ENCODE results near the gene INO80C. TPM values are rescaled to one million over a fixed set of nuclear protein-coding genes. Genes with fewer than 3 reads are reported as not detected.

Gene INO80C
- total and polyA plus RNA-seq, 2 of the 4 experiments (the other 2 are of a cell fraction): 5.6 to 17.1 TPM

DNA sequence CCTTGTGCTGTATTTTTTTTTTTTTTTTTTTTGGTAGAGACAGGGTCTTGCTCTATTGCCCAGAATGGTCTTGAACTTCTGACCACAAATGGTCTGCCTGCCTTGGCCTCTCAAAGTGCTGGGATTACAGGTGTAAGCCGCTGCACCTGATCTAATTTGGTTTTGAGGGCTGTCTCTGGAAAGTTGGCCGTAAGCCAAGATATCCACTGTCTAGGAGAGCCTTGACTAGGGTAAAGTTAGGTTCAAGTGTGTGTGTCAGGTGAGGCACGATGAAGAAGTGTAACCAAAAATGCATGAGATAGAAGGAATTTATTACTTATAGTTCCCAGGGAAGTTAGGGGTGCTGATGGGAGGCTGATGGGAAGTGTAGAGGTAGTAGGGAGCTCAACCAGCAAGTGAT lies 46.7 kb downstream of the INO80C start:
- ATAC-seq (ENCODE audit: low read depth) (no peak), DNase-seq (no peak)
- POLR2A ChIA-PET (ENCODE audit: unreplicated experiment): no interaction called here
- Histone ChIP-seq H2BK15ac (ENCODE audit: low read depth, low read length) (no peak overlapping the region), H3K9ac (ENCODE audit: low read depth, low read length) (no peak overlapping the region), H3K4me2 (ENCODE audit: low read depth, low read length) (no peak overlapping the region), H3K36me3 (ENCODE audit: control insufficient read depth, insufficient read depth, low read length) (no peaks in the 10 kb centered on the region), H4K8ac (ENCODE audit: low read depth in 2 of 2, low read length in 2 of 2) (no peak overlapping the region), H3K9me3 (ENCODE audit: control insufficient read depth, insufficient read depth, low read length) (no peaks in the 10 kb centered on the region), H3K79me1 (ENCODE audit: low read depth in 1 of 2, low read length in 2 of 2) (no peaks in the 10 kb centered on the region), H2BK5ac (ENCODE audit: low read depth, low read length, poor library complexity, severe bottlenecking) (no peak overlapping the region), H3K56ac (ENCODE audit: extremely low read depth, insufficient read depth, low read length) (no peak overlapping the region), H3K18ac (ENCODE audit: low read depth, low read length) (no peak overlapping the region), H3K23ac (ENCODE audit: low read depth, low read length) (no peak overlapping the region), H2AFZ (replicated peaks; ENCODE audit: low read length, poor library complexity) (no peak overlapping the region), H3K27me3 (ENCODE audit: control insufficient read depth, insufficient read depth, low read length) (peaks cover 5% of the 10 kb centered on the region), H4K20me1 (ENCODE audit: insufficient read depth, low read length) (no peaks in the 10 kb centered on the region), H2BK120ac (ENCODE audit: low read depth, low read length) (no peak overlapping the region), H3K4ac (ENCODE audit: low read depth, low read length) (no peak overlapping the region), H3K27ac (ENCODE audit: insufficient read depth, low read length) (no peak overlapping the region), H3K9me1 (ENCODE audit: insufficient read depth, low read length) (no peaks in the 10 kb centered on the region), H2AK5ac (ENCODE audit: low read depth, low read length) (no peak overlapping the region), H2AK9ac (replicated peaks; ENCODE audit: low read depth, low read length, poor library complexity) (no peak overlapping the region), H3K14ac (replicated peaks; ENCODE audit: low read depth, low read length) (no peak overlapping the region), H3K4me1 (ENCODE audit: control insufficient read depth, insufficient read depth, low read length) (peaks cover under 1% of the 10 kb centered on the region), H3K4me3 (ENCODE audit: insufficient read depth, low read depth, low read length) (no peak overlapping the region), H2BK20ac (ENCODE audit: low read depth, low read length) (no peak overlapping the region), H4K91ac (ENCODE audit: insufficient read depth, low read depth, low read length) (no peak overlapping the region), H4K5ac (ENCODE audit: low read depth, low read length) (no peak overlapping the region)
- intact Hi-C loops (cut with micrococcal nuclease): no loop called here
- no peak for TF ChIP-seq CHD1 (IDR thresholded peaks at IDR 0.05; ENCODE audit: low read depth, low read length)
- TF ChIP-seq NFE2L2 (IDR thresholded peaks at IDR 0.05; ENCODE audit: low read depth, low read length): no peak
- TF ChIP-seq SMC3 (IDR thresholded peaks at IDR 0.05; ENCODE audit: low read depth, low read length): no peak
- no peak for TF ChIP-seq CEBPB (IDR thresholded peaks at IDR 0.05; ENCODE audit: low read depth, low read length)
- no peak for TF ChIP-seq FOS (IDR thresholded peaks at IDR 0.05; ENCODE audit: low read depth, low read length)
- TF ChIP-seq BHLHE40 (IDR thresholded peaks at IDR 0.05; ENCODE audit: low read depth, low read length): no peak
- TF ChIP-seq MXI1 (IDR thresholded peaks at IDR 0.05; ENCODE audit: borderline replicate concordance, low read depth, low read length): no peak
- TF ChIP-seq RCOR1 (IDR thresholded peaks at IDR 0.05; ENCODE audit: insufficient replicate concordance, low read length): no peak
- TF ChIP-seq MAFK (IDR thresholded peaks at IDR 0.05; ENCODE audit: low read depth, low read length): no peak
- TF ChIP-seq ELK1 (IDR thresholded peaks at IDR 0.05; ENCODE audit: borderline replicate concordance, low read depth, low read length): no peak
- no peak for TF ChIP-seq RFX5 (IDR thresholded peaks at IDR 0.05; ENCODE audit: low read depth, low read length)
- no peak for TF ChIP-seq POLR2A (IDR thresholded peaks at IDR 0.05; ENCODE audit: low read depth, low read length)
- TF ChIP-seq, protein P1, sequence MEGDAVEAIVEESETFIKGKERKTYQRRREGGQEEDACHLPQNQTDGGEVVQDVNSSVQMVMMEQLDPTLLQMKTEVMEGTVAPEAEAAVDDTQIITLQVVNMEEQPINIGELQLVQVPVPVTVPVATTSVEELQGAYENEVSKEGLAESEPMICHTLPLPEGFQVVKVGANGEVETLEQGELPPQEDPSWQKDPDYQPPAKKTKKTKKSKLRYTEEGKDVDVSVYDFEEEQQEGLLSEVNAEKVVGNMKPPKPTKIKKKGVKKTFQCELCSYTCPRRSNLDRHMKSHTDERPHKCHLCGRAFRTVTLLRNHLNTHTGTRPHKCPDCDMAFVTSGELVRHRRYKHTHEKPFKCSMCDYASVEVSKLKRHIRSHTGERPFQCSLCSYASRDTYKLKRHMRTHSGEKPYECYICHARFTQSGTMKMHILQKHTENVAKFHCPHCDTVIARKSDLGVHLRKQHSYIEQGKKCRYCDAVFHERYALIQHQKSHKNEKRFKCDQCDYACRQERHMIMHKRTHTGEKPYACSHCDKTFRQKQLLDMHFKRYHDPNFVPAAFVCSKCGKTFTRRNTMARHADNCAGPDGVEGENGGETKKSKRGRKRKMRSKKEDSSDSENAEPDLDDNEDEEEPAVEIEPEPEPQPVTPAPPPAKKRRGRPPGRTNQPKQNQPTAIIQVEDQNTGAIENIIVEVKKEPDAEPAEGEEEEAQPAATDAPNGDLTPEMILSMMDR (conservative IDR thresholded peaks at IDR 0.05; ENCODE audit: low read depth, low read length): no peak
- TF ChIP-seq MAZ (IDR thresholded peaks at IDR 0.05; ENCODE audit: borderline replicate concordance, low read depth, low read length): no peak
- TF ChIP-seq, protein P2, sequence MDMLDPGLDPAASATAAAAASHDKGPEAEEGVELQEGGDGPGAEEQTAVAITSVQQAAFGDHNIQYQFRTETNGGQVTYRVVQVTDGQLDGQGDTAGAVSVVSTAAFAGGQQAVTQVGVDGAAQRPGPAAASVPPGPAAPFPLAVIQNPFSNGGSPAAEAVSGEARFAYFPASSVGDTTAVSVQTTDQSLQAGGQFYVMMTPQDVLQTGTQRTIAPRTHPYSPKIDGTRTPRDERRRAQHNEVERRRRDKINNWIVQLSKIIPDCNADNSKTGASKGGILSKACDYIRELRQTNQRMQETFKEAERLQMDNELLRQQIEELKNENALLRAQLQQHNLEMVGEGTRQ (IDR thresholded peaks at IDR 0.05; ENCODE audit: low read depth, low read length): no peak
- WGBS, 2 experiments (ENCODE audit: extremely low coverage in 2 of 2, insufficient read length in 1 of 2): 67% methylated on average over 1 of the region's 3 CpGs; no CpG with 5 or more reads in 1 of the 2 experiments
- no TSS peak for BruUV-seq (replicated peaks)
- in situ Hi-C loops (cut with MboI; ENCODE audit: low sequenced_read_pairs): no loop called here
- dilution Hi-C loops (cut with HindIII; ENCODE audit: low sequenced_read_pairs, unreplicated experiment): no loop called here
- CTCF ChIA-PET: no interaction called here

All from IMR-90 (cell line).